ENCODE data around the gene MAP1LC3A. TPM values are rescaled to one million over a fixed set of nuclear protein-coding genes. Genes with fewer than 3 reads are reported as not detected.

The MAP1LC3A gene
- total and polyA plus RNA-seq, 4 donors: 30.1 to 67.6 (median 37.8) TPM

DNA sequence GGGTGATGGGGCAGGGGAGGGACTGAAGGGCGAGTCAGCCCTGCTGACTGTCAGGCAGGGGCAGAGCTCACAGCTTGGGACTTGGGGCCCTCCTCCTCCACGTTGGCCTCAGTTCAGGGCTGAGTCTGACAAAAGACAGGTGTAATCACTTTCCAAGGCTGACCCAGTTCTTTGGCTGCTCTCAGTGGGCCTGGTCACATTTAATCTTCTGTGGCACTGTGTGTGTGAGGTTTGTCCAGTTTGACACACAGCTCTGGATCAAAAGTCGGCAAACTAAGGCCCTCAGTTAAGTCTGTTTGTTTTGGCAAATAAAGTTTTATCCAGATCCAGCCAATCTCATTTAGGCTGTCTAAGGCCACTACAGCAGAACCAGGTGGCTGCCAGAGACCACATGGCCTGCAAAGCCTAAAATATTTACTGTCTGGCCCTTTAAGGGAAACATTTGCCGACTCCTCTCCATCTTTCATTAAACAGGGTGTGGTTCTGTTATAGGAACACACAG lies 5.1 kb upstream of the MAP1LC3A start:
- ATAC-seq (ENCODE audit: insufficient read depth, low FRiP score) (no peak), DNase-seq (no peak)
- TF ChIP-seq, protein P1, sequence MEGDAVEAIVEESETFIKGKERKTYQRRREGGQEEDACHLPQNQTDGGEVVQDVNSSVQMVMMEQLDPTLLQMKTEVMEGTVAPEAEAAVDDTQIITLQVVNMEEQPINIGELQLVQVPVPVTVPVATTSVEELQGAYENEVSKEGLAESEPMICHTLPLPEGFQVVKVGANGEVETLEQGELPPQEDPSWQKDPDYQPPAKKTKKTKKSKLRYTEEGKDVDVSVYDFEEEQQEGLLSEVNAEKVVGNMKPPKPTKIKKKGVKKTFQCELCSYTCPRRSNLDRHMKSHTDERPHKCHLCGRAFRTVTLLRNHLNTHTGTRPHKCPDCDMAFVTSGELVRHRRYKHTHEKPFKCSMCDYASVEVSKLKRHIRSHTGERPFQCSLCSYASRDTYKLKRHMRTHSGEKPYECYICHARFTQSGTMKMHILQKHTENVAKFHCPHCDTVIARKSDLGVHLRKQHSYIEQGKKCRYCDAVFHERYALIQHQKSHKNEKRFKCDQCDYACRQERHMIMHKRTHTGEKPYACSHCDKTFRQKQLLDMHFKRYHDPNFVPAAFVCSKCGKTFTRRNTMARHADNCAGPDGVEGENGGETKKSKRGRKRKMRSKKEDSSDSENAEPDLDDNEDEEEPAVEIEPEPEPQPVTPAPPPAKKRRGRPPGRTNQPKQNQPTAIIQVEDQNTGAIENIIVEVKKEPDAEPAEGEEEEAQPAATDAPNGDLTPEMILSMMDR (IDR thresholded peaks at IDR 0.05; ENCODE audit: control extremely low read depth, extremely low read depth): no peak
- H3K4me1 ChIP-seq (ENCODE audit: control insufficient read depth in 5 of 5, insufficient read depth in 5 of 5, low read length in 5 of 5): peaks cover 0 to 7% (median 0%) of the 10 kb centered on the region in 5 donors
- peaks cover 0 to 2% (median 0%) of the 10 kb centered on the region in 4 donors for H3K9me3 ChIP-seq (ENCODE audit: control insufficient read depth in 4 of 4, insufficient read depth in 3 of 4, low read length in 3 of 4)
- H3K27me3 ChIP-seq (ENCODE audit: control insufficient read depth in 3 of 3, insufficient read depth in 3 of 3, low read length in 2 of 3): no peaks in the 10 kb centered on the region
- 41 to 77% methylated on average over 4 of the region's 4 CpGs for WGBS, 2 donors
- no peak overlapping the region for H3K4me3 ChIP-seq
- H3K36me3 ChIP-seq (ENCODE audit: control insufficient read depth in 4 of 4, insufficient read depth in 4 of 4, low read length in 4 of 4): no peaks in the 10 kb centered on the region
- H3K27ac ChIP-seq (ENCODE audit: low read depth in 1 of 2, low read length in 1 of 2): peak overlapping the region in 1 of 2 donors; percentile 52
- no peak overlapping the region for H3K9ac ChIP-seq (ENCODE audit: insufficient read depth in 1 of 2, low read length in 2 of 2)

DNA sequence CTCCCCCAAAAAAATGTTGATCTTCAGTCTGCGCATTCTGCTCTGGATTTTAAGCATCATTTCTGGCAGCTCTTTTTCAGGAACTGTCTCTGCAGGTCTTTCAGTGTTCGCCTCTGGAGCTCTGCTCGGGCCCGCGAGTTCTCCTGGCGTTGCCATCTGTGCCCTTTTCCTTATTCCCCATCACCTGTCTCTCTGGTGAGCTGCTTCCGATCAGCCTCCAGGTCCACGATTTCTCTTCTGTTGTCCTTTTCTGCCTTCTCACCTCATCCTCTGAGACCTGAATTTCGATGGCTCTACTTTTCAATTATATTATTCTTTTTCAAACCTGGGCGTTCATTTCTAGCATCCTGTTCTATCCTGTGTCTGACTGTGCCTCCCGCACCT lies 590 bp upstream of the MAP1LC3A start:
- Histone ChIP-seq H3K27ac (ENCODE audit: low read depth in 1 of 2, low read length in 1 of 2) (peak overlapping the region; percentile 94 to 95), H3K27me3 (ENCODE audit: control insufficient read depth in 3 of 3, insufficient read depth in 3 of 3, low read length in 2 of 3) (no peaks in the 10 kb centered on the region), H3K4me3 (peak overlapping the region; percentile 59), H3K9me3 (ENCODE audit: control insufficient read depth in 4 of 4, insufficient read depth in 3 of 4, low read length in 3 of 4) (peaks cover 0 to 2% (median 0%) of the 10 kb centered on the region in 4 donors), H3K36me3 (ENCODE audit: control insufficient read depth in 4 of 4, insufficient read depth in 4 of 4, low read length in 4 of 4) (peaks cover 0 to 3% (median 0%) of the 10 kb centered on the region in 4 donors), H3K4me1 (ENCODE audit: control insufficient read depth in 5 of 5, insufficient read depth in 5 of 5, low read length in 5 of 5) (peaks cover 0 to 5% (median 0%) of the 10 kb centered on the region in 5 donors), H3K9ac (ENCODE audit: insufficient read depth in 1 of 2, low read length in 2 of 2) (peak overlapping the region; percentile 87 to 97)
- 18 to 26% methylated on average over 11 of the region's 11 CpGs for WGBS, 2 donors
- TF ChIP-seq, protein P1 (IDR thresholded peaks at IDR 0.05; ENCODE audit: control extremely low read depth, extremely low read depth): no peak
- ATAC-seq (ENCODE audit: insufficient read depth, low FRiP score): no peak
- peak in 1 of 3 donors; percentile 30 for DNase-seq

DNA sequence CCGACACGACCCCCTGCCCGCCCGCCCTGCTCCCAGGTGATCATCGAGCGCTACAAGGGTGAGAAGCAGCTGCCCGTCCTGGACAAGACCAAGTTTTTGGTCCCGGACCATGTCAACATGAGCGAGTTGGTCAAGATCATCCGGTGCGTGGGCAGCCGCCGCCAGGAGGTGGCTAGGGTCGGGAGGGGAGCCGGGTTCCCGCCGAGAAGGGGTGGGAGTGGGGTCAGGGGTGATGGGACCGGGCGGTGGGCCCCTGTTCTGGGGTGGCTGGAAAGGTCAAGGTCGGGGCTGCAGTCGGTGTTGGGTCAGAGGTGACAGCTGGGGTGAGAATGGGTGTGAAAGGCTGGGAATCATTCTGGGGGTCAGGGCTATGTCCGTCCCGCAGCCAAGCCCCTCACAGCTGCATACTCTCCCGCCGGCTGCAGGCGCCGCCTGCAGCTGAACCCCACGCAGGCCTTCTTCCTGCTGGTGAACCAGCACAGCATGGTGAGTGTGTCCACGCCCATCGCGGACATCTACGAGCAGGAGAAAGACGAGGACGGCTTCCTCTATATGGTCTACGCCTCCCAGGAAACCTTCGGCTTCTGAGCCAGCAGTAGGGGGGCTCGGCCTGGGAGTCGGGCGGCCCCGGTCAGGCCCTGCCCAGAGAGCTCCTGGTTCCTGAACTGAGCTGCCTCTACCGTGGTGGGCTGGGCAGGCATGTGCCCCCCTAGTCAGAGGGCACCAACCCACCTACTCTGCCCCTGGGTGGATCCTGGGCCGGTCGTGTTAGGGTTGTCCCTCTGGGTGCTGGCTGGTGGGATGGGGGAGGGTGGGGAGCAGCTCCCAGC lies 1.0 kb downstream of the MAP1LC3A start:
- Histone ChIP-seq H3K4me3 (no peak overlapping the region), H3K9ac (ENCODE audit: insufficient read depth in 1 of 2, low read length in 2 of 2) (no peak overlapping the region)
- 63 to 73% methylated on average over 43 of the region's 43 CpGs for WGBS, 2 donors

More for the DNA sequence above, 1.0 kb downstream of the MAP1LC3A start:
- H3K36me3 ChIP-seq (ENCODE audit: control insufficient read depth in 4 of 4, insufficient read depth in 4 of 4, low read length in 4 of 4): peaks cover 0 to 3% (median 0%) of the 10 kb centered on the region in 4 donors
- TF ChIP-seq, protein P1 (IDR thresholded peaks at IDR 0.05; ENCODE audit: control extremely low read depth, extremely low read depth): no peak
- DNase-seq: peak; percentile 30 to 48 (median 34)
- H3K27me3 ChIP-seq (ENCODE audit: control insufficient read depth in 3 of 3, insufficient read depth in 3 of 3, low read length in 2 of 3): no peaks in the 10 kb centered on the region
- ATAC-seq (ENCODE audit: insufficient read depth, low FRiP score): no peak
- H3K9me3 ChIP-seq (ENCODE audit: control insufficient read depth in 4 of 4, insufficient read depth in 3 of 4, low read length in 3 of 4): no peaks in the 10 kb centered on the region
- H3K27ac ChIP-seq (ENCODE audit: low read depth in 1 of 2, low read length in 1 of 2): peak overlapping the region in 1 of 2 donors; percentile 94
- peaks cover 0 to 4% (median 0%) of the 10 kb centered on the region in 5 donors for H3K4me1 ChIP-seq (ENCODE audit: control insufficient read depth in 5 of 5, insufficient read depth in 5 of 5, low read length in 5 of 5)
